GM19328 (cell line): ENCODE results near the gene ZC3H12A.
"Not testable (repeated sequence)": the region's sequence is repeated elsewhere in the genome, so short reads cannot be mapped to it uniquely, and the experiment has no call there.

Source experiments
- ATAC-seq: cut with Tn5 transposase; IDR thresholded peaks from one replicate; pipeline ENCODE4 v1.9.1; 2021; ENCODE audit warnings: mild to moderate bottlenecking, moderate library complexity; ENCODE audit not compliant: unreplicated experiment

The ZC3H12A gene

GRCh38 chr1:37498872-37499617 lies 24.7 kb downstream of the ZC3H12A start:
- ATAC-seq = no peak

GRCh38 chr1:37501661-37502060 lies 27.3 kb downstream of the ZC3H12A start:
- no peak for ATAC-seq

GRCh38 chr1:37502104-37502503 lies 27.7 kb downstream of the ZC3H12A start:
- no peak for ATAC-seq

- not testable (repeated sequence) for ATAC-seq
Measured at GRCh38 chr1:37502791-37503190, 28.4 kb downstream of the ZC3H12A start.

GRCh38 chr1:37506740-37507139 lies 32.4 kb downstream of the ZC3H12A start:
- no peak for ATAC-seq

- no peak for ATAC-seq
Measured at GRCh38 chr1:37509181-37509580, 34.8 kb downstream of the ZC3H12A start.

- ATAC-seq = peak; percentile 19
Measured at GRCh38 chr1:37513795-37514349, 39.5 kb downstream of the ZC3H12A start.

- peak; percentile 87 for ATAC-seq
Measured at GRCh38 chr1:37514350-37515184, 40.2 kb downstream of the ZC3H12A start, which contains the start of gene MEAF6. Gene MEAF6, minus strand, starts transcription at chr1:37514766. Its CDS starts 20 bp downstream, at chr1:37514746.

GRCh38 chr1:37515185-37516034 lies 41.0 kb downstream of the ZC3H12A start:
- ATAC-seq = no peak

- ATAC-seq = no peak
Measured at GRCh38 chr1:37517569-37517968, 43.2 kb downstream of the ZC3H12A start.

GRCh38 chr1:37518241-37518640 lies 43.9 kb downstream of the ZC3H12A start:
- not testable (repeated sequence) for ATAC-seq

GRCh38 chr1:37518929-37519328 lies 44.5 kb downstream of the ZC3H12A start:
- not testable (repeated sequence) for ATAC-seq

GRCh38 chr1:37519613-37520012 lies 45.2 kb downstream of the ZC3H12A start:
- ATAC-seq = no peak

GRCh38 chr1:37529888-37530287 lies 55.5 kb downstream of the ZC3H12A start:
- ATAC-seq = not testable (repeated sequence)

GRCh38 chr1:37532418-37533156 lies 58.2 kb downstream of the ZC3H12A start:
- not testable (repeated sequence) for ATAC-seq

- ATAC-seq = no peak
Measured at GRCh38 chr1:37533317-37534093, 59.1 kb downstream of the ZC3H12A start.
